ENCODE data around the gene SNTG2. TPM values are rescaled to one million over a fixed set of nuclear protein-coding genes. Genes with fewer than 3 reads are reported as not detected.

The SNTG2 gene
- total and polyA plus RNA-seq, 10 donors: 1.9 to 59.4 (median 18.3) TPM

- TF ChIP-seq POLR2AphosphoS5 (IDR thresholded peaks at IDR 0.05) (no peak), CTCF (IDR thresholded peaks at IDR 0.05 in 8 of 11, conservative IDR thresholded peaks at IDR 0.05 in 3 of 11) (no peak), POLR2A (IDR thresholded peaks at IDR 0.05) (no peak)
- DNase-seq: no peak
- 62 to 72% (median 66%) methylated on average over 5 of the region's 5 CpGs for WGBS, 5 donors
- no peaks in the 10 kb centered on the region for H3K27me3 ChIP-seq (replicated peaks in 1 of 7)
- H3K36me3 ChIP-seq: no peaks in the 10 kb centered on the region
- no peak overlapping the region for H3K27ac ChIP-seq
- no peak overlapping the region for H3K4me3 ChIP-seq
- peaks cover 6 to 36% (median 26%) of the 10 kb centered on the region in 8 donors for H3K9me3 ChIP-seq
- intact Hi-C loops (cut with DNase I; ENCODE audit: low total_unique reads): no loop called here
- no peaks in the 10 kb centered on the region for H3K4me1 ChIP-seq
These were observed 399.5 kb downstream of the SNTG2 start for GRCh38 chr2:1350111-1350510.

DNA sequence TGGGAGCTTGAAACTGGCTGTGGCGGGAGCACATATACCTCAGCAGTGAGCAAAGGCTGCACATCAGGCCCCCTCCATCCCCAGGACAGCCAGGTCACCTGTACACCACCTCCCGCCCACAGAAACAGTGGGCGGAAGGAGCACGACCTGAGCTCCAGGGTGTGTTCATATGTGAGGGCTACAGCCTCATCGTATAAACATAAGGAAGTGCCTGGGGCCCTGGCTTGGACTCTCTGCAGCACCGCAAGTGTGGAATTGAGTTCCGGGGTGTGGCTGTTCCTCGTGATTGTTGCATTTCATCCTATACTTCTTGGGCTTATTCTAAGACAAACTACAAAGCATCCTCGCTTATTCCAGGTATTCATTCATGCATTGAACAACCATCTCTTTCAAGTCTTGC, 402.5 kb downstream of the SNTG2 start:
- DNase-seq: no peak
- H3K9me3 ChIP-seq: peaks cover 6 to 25% (median 15%) of the 10 kb centered on the region in 8 donors
- H3K4me3 ChIP-seq: no peak overlapping the region
- no peaks in the 10 kb centered on the region for H3K27me3 ChIP-seq (replicated peaks in 1 of 7)
- intact Hi-C loops (cut with DNase I; ENCODE audit: low total_unique reads): no loop called here
- no peaks in the 10 kb centered on the region for H3K36me3 ChIP-seq
- no peaks in the 10 kb centered on the region for H3K4me1 ChIP-seq
- no peak overlapping the region for H3K27ac ChIP-seq
- 82 to 93% (median 86%) methylated on average over 9 of the region's 9 CpGs for WGBS, 5 donors
- TF ChIP-seq POLR2AphosphoS5 (IDR thresholded peaks at IDR 0.05) (no peak), CTCF (IDR thresholded peaks at IDR 0.05 in 8 of 11, conservative IDR thresholded peaks at IDR 0.05 in 3 of 11) (no peak), POLR2A (IDR thresholded peaks at IDR 0.05) (no peak)

GRCh38 chr2:1353543-1353942, 402.9 kb downstream of the SNTG2 start:
- intact Hi-C loops (cut with DNase I; ENCODE audit: low total_unique reads): no loop called here
- Histone ChIP-seq H3K4me3 (no peak overlapping the region), H3K36me3 (no peaks in the 10 kb centered on the region), H3K27ac (no peak overlapping the region), H3K4me1 (no peaks in the 10 kb centered on the region), H3K9me3 (peaks cover 2 to 20% (median 11%) of the 10 kb centered on the region in 8 donors), H3K27me3 (replicated peaks in 1 of 7) (no peaks in the 10 kb centered on the region)
- 82 to 92% (median 86%) methylated on average over 10 of the region's 10 CpGs for WGBS, 5 donors
- no peak for DNase-seq
- no peak for TF ChIP-seq POLR2AphosphoS5 (IDR thresholded peaks at IDR 0.05)
- no peak for TF ChIP-seq CTCF (IDR thresholded peaks at IDR 0.05 in 8 of 11, conservative IDR thresholded peaks at IDR 0.05 in 3 of 11)
- no peak for TF ChIP-seq POLR2A (IDR thresholded peaks at IDR 0.05)

DNA sequence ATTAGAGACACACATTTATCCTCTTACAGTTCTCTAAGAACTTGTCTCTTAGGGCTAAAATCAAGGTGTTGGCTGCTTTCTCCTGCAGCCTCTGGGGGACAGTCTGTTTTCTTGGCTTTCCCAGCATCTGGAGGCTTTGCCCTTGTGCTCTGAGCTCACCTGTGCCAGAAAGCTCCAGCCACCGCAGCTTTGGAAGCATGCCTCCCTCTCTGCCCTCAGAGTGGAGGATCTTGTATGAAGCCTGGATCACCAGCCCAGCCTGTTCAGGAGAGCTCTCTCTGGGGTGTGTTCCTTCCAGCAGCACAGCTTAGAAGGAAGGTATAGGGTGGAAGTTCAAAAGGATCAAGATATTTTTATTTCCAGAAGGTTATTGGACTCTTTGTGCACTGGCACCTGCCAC, 409.5 kb downstream of the SNTG2 start:
- Histone ChIP-seq H3K4me1 (no peaks in the 10 kb centered on the region), H3K9me3 (no peaks in the 10 kb centered on the region), H3K27me3 (replicated peaks in 1 of 7) (no peaks in the 10 kb centered on the region), H3K4me3 (no peak overlapping the region), H3K36me3 (no peaks in the 10 kb centered on the region), H3K27ac (no peak overlapping the region)
- intact Hi-C loops (cut with DNase I; ENCODE audit: low total_unique reads): no loop called here
- DNase-seq: no peak
- 67 to 83% (median 78%) methylated on average over 1 of the region's 1 CpG for WGBS, 5 donors
- TF ChIP-seq POLR2A (IDR thresholded peaks at IDR 0.05) (no peak), POLR2AphosphoS5 (IDR thresholded peaks at IDR 0.05) (no peak), CTCF (IDR thresholded peaks at IDR 0.05 in 8 of 11, conservative IDR thresholded peaks at IDR 0.05 in 3 of 11) (no peak)

Measured in spleen (tissue), 11 donors.